Stimulated activated naive CD8-positive, alpha-beta T cell treated with anti-CD3 and anti-CD28 coated beads, Interleukin-15, amount 100 ng/mL, for 72 hours (primary cell): ENCODE data around the gene TMEM200B.
A peak's percentile ranks its signal among the peaks of the same experiment; 100 is the strongest.
"Not testable (repeated sequence)": the region's sequence is repeated elsewhere in the genome, so short reads cannot be mapped to it uniquely, and the experiment has no call there.

Experiments used
- ATAC-seq: fragments of 150-1000 bp; cut with Tn5 transposase; 2 replicates; pipeline ENCODE4 v1.10.0; 2021; ENCODE audit warnings: mild to moderate bottlenecking, moderate library complexity
- DNase-seq, 2 donors: peaks; one replicate each; pipeline ENCODE4 v3.0.0; 2021 to 2022
- H3K27ac Mint-ChIP-seq, 2 donors: one replicate each; pipeline ENCODE4 v1.8.0; 2022; ENCODE audit warnings: mild to moderate bottlenecking in 2 of 2, mixed read lengths in 2 of 2, moderate library complexity in 2 of 2
- H3K27me3 Mint-ChIP-seq: one replicate; pipeline ENCODE4 v1.8.0; 2022; ENCODE audit warnings: mixed read lengths
- H3K4me1 Mint-ChIP-seq: one replicate; pipeline ENCODE4 v1.8.0; 2022; ENCODE audit warnings: mild to moderate bottlenecking, mixed read lengths
- H3K4me3 Mint-ChIP-seq, 2 donors: one replicate each; pipeline ENCODE4 v1.8.0; 2022; ENCODE audit warnings: mild to moderate bottlenecking in 2 of 2, mixed read lengths in 2 of 2, moderate library complexity in 1 of 2
- H3K9me3 Mint-ChIP-seq, 2 donors: one replicate each; pipeline ENCODE4 v1.8.0; 2022; ENCODE audit warnings: mixed read lengths in 2 of 2

Gene TMEM200B

DNA sequence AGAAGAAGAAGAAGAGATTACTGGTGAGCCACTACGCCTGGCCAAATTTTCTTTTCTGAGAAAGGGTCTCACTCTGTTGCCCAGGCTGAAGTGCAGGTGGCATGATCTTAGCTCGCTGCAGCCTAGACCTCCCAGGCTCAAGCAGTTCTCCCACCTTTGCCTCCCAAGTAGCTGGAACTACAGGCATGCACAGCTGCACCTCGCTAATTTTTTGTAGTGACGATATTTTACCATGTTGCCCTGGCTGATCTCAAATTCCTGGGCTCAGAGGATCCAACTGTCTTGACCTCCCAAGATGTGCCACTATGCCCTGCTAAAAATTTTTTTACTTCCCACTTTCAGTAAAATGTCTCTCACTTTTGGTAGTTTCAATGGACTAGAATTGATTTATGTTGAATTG lies 24.4 kb downstream of the TMEM200B start:
- no peak overlapping the region for H3K27ac Mint-ChIP-seq
- H3K9me3 Mint-ChIP-seq: no peaks in the 10 kb centered on the region
- no peak overlapping the region for H3K4me3 Mint-ChIP-seq
- DNase-seq: no peak
- no peaks in the 10 kb centered on the region for H3K27me3 Mint-ChIP-seq
- no peak for ATAC-seq
- peaks cover 9% of the 10 kb centered on the region for H3K4me1 Mint-ChIP-seq

DNA sequence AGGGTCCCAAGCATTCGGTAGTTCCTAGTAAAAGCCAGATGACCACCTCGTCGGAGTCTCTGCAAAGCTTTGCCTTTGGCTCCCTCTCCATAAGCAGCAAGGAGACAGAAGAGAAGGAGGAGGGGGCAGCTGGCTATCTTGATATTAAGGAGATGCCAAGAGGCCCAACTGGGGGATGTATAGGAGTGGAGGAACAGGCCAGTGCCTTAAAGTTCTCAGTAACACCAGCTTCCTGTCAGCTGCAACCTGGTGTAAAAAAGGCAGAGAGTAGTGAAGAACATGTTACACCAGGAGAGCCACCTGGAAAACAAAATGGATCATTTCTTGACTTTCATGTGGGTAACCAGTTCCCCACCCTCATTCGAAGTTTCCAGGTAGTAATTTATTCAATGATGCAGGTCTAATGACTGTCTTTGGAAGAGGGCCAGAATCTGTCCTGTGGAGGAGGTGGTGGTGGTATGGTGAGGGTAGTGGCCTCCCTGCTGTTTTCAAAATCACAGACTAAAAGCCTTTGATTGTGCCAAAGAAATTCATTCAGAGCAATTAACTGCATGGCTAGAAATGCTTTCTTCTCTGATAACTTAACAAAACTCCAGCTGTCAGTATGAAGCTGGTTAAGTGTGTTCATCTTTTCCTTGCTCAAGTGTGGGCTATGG lies 27.3 kb downstream of the TMEM200B start:
- Mint-ChIP-seq H3K27ac (peak overlapping the region in 1 of 2 donors; percentile 84), H3K4me3 (no peak overlapping the region), H3K27me3 (no peaks in the 10 kb centered on the region), H3K4me1 (peaks cover 9% of the 10 kb centered on the region), H3K9me3 (no peaks in the 10 kb centered on the region)
- DNase-seq (no peak), ATAC-seq (peak; percentile 43)

GRCh38 chr1:29094954-29095353 lies 28.7 kb downstream of the TMEM200B start:
- DNase-seq: no peak
- peaks cover 9% of the 10 kb centered on the region for H3K4me1 Mint-ChIP-seq
- H3K27me3 Mint-ChIP-seq: no peaks in the 10 kb centered on the region
- H3K27ac Mint-ChIP-seq: no peak overlapping the region
- no peak for ATAC-seq
- H3K4me3 Mint-ChIP-seq: no peak overlapping the region
- no peaks in the 10 kb centered on the region for H3K9me3 Mint-ChIP-seq

- ATAC-seq (no peak), DNase-seq (no peak)
- Mint-ChIP-seq H3K9me3 (peaks cover 0 to 5% of the 10 kb centered on the region in 2 donors), H3K4me1 (peaks cover 9% of the 10 kb centered on the region), H3K27ac (peak overlapping the region in 1 of 2 donors; percentile 23), H3K27me3 (no peaks in the 10 kb centered on the region), H3K4me3 (no peak overlapping the region)
Measured at GRCh38 chr1:29094433-29094832, 29.3 kb downstream of the TMEM200B start.

DNA sequence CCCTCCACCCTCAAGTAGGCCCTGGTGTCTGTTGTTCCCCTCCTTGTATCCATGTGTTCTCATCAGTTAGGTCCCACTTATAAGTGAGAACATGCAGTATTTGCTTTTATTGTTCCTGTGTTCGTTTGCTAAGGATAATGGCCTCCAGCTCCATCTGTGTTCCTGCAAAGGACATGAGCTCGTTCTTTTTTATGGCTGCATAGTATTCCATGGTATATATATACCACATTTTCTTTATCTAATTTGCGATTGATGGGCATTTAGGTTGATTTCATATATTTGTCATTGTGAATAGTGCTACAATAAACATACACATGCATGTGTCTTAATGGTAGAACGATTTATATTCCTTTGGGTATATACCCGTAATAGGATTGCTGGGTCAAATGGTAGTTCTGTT lies 31.0 kb downstream of the TMEM200B start:
- not testable (repeated sequence) for H3K27ac Mint-ChIP-seq, ATAC-seq, DNase-seq, H3K27me3 Mint-ChIP-seq, H3K4me3 Mint-ChIP-seq, H3K9me3 Mint-ChIP-seq, H3K4me1 Mint-ChIP-seq

- H3K4me1 Mint-ChIP-seq: peaks cover 3% of the 10 kb centered on the region
Measured at GRCh38 chr1:29090937-29091618, 32.6 kb downstream of the TMEM200B start.

DNA sequence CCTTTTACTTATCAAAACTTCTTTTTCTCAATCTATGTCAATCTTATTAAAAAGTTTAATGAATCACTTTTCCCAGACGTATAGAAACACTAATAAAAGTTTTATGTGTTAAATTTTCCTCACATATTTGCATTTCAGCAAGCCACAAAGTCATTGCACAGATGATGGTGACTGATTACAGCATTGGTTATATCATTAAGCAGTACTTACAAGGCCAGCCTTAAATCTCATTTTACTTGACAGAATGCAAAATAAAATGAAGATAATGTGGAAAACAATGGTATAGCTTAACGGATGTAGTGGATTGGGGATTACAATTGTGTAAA lies 39.5 kb downstream of the TMEM200B start:
- H3K4me3 Mint-ChIP-seq: no peak overlapping the region
- no peaks in the 10 kb centered on the region for H3K9me3 Mint-ChIP-seq
- DNase-seq: no peak
- H3K27ac Mint-ChIP-seq: no peak overlapping the region
- no peaks in the 10 kb centered on the region for H3K27me3 Mint-ChIP-seq
- ATAC-seq: no peak
- peaks cover 15% of the 10 kb centered on the region for H3K4me1 Mint-ChIP-seq

More at GRCh38 chr1:29090937-29091618, 32.6 kb downstream of the TMEM200B start:
- ATAC-seq: no peak
- H3K27ac Mint-ChIP-seq: no peak overlapping the region
- H3K4me3 Mint-ChIP-seq: no peak overlapping the region
- no peaks in the 10 kb centered on the region for H3K27me3 Mint-ChIP-seq
- no peak for DNase-seq
- peaks cover 0 to 5% of the 10 kb centered on the region in 2 donors for H3K9me3 Mint-ChIP-seq

DNA sequence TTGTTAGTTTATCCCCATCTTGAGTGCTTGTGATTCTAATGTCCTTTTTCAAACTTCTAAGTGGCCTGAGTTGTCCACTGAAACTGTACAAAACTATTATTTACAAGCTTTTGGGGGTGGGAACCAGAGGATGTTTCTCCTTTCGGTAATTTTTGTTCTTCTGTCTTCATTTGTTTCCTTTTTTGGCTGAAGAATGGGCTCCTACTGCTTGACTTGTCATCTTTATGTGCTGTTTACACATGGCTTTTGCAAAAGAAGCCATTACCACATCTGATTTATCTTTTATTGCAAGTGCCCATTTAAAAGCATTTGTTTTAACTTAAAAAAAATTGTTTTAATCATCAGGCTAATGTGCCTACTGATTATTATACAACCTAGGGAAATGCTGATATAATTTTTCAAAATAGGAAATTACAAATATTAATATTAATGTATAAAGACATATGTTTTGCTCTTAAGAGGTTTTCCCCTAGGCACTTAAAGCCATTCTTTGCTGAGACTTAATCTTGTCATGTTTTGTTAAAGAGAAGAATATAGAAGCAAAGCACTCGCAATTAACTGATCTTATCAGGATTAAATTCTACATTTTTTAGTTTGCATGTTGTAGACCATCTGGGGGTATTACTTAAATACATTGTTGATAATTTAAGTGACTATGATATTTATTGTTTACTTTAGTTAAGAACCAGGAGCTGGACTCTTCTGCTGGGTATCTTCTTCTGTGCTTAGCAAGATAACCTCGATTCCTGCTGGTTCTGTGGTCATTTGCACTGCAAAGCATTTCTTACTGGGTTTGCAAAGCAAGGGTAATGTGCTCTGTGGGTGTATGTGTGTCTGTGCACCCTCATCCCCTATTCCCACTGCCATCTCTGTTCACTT lies 40.1 kb downstream of the TMEM200B start:
- Mint-ChIP-seq H3K4me3 (no peak overlapping the region), H3K4me1 (peaks cover 15% of the 10 kb centered on the region), H3K27ac (no peak overlapping the region), H3K9me3 (no peaks in the 10 kb centered on the region), H3K27me3 (no peaks in the 10 kb centered on the region)
- ATAC-seq (no peak), DNase-seq (no peak)

GRCh38 chr1:29082519-29082918 lies 41.2 kb downstream of the TMEM200B start:
- Mint-ChIP-seq H3K27me3 (no peaks in the 10 kb centered on the region), H3K9me3 (no peaks in the 10 kb centered on the region), H3K4me1 (peaks cover 15% of the 10 kb centered on the region), H3K4me3 (no peak overlapping the region), H3K27ac (no peak overlapping the region)
- DNase-seq (no peak), ATAC-seq (no peak)

GRCh38 chr1:29081201-29081600 lies 42.5 kb downstream of the TMEM200B start:
- ATAC-seq (no peak), DNase-seq (no peak)
- Mint-ChIP-seq H3K27ac (peak overlapping the region; percentile 89 to 94), H3K27me3 (no peaks in the 10 kb centered on the region), H3K9me3 (no peaks in the 10 kb centered on the region), H3K4me3 (no peak overlapping the region), H3K4me1 (peaks cover 15% of the 10 kb centered on the region)

- Mint-ChIP-seq H3K27ac (peak overlapping the region in 1 of 2 donors; percentile 48), H3K4me1 (peaks cover 15% of the 10 kb centered on the region)
- not testable (repeated sequence) for H3K4me3 Mint-ChIP-seq, ATAC-seq, H3K9me3 Mint-ChIP-seq, DNase-seq, H3K27me3 Mint-ChIP-seq
Measured at GRCh38 chr1:29079916-29080629, 43.6 kb downstream of the TMEM200B start.

DNA sequence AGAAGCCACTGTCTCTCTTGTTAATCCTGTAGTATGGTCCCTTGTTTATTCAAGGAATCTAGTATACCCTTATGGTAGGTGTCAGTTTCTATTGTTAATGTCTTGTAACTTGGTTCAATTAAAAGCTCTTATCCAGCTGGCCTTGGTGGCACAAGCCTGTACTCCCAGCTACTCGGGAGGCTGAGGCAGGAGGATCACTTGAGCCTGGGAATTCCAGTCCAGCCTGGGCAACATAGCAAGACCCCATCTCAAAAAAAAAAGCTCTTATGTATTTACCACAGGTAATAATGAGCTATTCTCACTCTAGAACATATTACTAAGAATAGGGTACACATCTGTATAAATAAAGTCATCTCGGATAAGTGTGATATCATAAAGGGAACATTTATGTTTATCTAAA lies 46.5 kb downstream of the TMEM200B start:
- no peaks in the 10 kb centered on the region for H3K27me3 Mint-ChIP-seq
- peaks cover 7% of the 10 kb centered on the region for H3K4me1 Mint-ChIP-seq
- H3K27ac Mint-ChIP-seq: no peak overlapping the region
- no peak for ATAC-seq
- DNase-seq: no peak
- no peaks in the 10 kb centered on the region for H3K9me3 Mint-ChIP-seq
- H3K4me3 Mint-ChIP-seq: no peak overlapping the region
